ENCODE measurements around the gene RABGEF1. TPM values are rescaled to one million over a fixed set of nuclear protein-coding genes. Genes with fewer than 3 reads are reported as not detected.
"Not testable (repeated sequence)": the region's sequence is repeated elsewhere in the genome, so short reads cannot be mapped to it uniquely, and the experiment has no call there.

The RABGEF1 gene
- total RNA-seq, 4 donors from 2014 or later, result 44.6 to 53.2 (median 48.1) TPM

GRCh38 chr7:66815951-66816350 is 75.4 kb downstream of the RABGEF1 start:
- intact Hi-C loops (cut with DNase I; ENCODE audit: low total_unique reads), result no loop called here

DNA sequence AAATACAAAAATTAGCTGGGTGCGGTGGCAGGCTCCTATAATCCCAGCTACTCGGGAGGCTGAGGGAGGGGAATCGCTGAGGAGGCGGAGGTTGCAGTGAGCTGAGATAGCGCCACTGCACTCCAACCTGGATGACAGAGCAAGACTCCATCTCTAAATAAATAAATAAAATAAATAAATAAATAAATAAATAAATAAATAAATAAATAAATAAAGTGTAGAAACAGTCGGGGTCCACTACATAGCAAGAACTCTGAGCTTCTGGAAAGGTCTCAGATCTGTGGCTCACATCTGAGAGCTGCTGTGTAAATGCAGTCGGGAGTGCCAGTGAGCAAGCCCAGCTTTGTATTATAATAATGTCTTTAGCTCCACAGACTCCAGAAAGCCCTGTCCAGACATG is 76.1 kb downstream of the RABGEF1 start:
- peak in 1 of 2 donors; percentile 7 for DNase-seq (ENCODE audit: low spot score in 2 of 2)
- intact Hi-C loops (cut with DNase I; ENCODE audit: low total_unique reads); H3K4me3 ChIP-seq (ENCODE audit: low read depth, poor library complexity, severe bottlenecking): not testable (repeated sequence)
- WGBS, 2 donors, result 64 to 71% methylated on average over 7 of the region's 7 CpGs

More at GRCh38 chr7:66815951-66816350, 75.4 kb downstream of the RABGEF1 start:
- 83 to 86% methylated on average over 5 to 7 of the region's 7 CpGs for WGBS, 2 donors
- TF ChIP-seq, protein P1, sequence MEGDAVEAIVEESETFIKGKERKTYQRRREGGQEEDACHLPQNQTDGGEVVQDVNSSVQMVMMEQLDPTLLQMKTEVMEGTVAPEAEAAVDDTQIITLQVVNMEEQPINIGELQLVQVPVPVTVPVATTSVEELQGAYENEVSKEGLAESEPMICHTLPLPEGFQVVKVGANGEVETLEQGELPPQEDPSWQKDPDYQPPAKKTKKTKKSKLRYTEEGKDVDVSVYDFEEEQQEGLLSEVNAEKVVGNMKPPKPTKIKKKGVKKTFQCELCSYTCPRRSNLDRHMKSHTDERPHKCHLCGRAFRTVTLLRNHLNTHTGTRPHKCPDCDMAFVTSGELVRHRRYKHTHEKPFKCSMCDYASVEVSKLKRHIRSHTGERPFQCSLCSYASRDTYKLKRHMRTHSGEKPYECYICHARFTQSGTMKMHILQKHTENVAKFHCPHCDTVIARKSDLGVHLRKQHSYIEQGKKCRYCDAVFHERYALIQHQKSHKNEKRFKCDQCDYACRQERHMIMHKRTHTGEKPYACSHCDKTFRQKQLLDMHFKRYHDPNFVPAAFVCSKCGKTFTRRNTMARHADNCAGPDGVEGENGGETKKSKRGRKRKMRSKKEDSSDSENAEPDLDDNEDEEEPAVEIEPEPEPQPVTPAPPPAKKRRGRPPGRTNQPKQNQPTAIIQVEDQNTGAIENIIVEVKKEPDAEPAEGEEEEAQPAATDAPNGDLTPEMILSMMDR (IDR thresholded peaks at IDR 0.05), result no peak
- no peak for TF ChIP-seq POLR2A (IDR thresholded peaks at IDR 0.05)
- no peak overlapping the region for H3K4me3 ChIP-seq (ENCODE audit: low read depth, poor library complexity, severe bottlenecking)
- DNase-seq (ENCODE audit: low spot score in 2 of 2), result peak in 1 of 2 donors; percentile 74

DNA sequence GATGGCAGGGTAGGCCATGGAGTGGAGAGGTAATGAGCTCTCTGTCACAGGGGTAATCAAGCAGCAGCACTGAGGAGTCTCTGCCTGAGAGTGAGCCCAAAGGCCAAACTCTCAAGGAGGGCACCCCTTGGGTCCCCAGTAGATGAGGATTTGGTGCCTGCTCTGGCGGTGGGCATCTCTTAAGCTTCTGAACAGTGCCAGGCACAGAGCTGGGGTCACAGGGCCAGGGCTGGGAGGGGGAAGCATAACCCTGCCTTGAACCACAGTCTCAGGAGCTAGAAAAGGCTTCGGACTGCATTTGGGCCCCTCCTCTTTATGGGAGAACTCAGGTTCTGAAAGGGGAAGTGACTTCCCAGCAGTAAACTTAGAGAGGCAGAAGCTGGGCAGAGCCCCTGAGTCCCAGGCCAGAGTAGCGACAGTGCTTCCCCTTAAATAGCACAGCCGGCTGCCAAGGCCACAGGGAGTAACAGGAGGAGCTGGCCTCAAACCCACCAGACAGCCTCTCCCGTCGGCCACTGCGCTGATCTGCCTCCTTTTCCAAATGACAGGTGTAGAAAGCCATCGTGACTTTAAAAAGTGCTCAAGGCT is 76.8 kb downstream of the RABGEF1 start:
- H3K4me3 ChIP-seq (ENCODE audit: low read depth, poor library complexity, severe bottlenecking); intact Hi-C loops (cut with DNase I; ENCODE audit: low total_unique reads): not testable (repeated sequence)
- DNase-seq (ENCODE audit: low spot score in 2 of 2), result peak in 1 of 2 donors; percentile 79
- 59 to 66% methylated on average over 6 to 8 of the region's 8 CpGs for WGBS, 2 donors

DNA sequence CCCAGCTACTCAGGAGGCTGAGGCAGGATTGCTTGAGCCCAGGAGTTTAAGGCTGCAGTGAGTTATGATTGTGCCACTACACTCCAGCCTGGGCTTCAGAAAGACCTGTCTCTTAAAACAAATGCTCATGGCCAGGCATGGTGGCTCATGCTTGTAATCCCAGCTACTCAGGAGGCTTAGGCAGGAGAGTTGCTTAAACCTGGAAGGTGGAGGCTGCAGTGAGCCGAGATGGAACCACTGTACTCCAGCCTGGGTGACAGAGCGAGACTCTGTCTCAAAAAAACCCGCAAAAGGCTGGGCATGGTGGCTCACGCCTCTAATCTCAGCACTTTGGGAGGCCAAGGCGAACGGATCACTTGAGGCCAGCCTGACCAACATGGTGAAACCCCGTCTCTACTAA is 77.4 kb downstream of the RABGEF1 start:
- H3K4me3 ChIP-seq (ENCODE audit: low read depth, poor library complexity, severe bottlenecking); DNase-seq (ENCODE audit: low spot score in 2 of 2); intact Hi-C loops (cut with DNase I; ENCODE audit: low total_unique reads): not testable (repeated sequence)
- 71 to 82% methylated on average over 6 to 7 of the region's 7 CpGs for WGBS, 2 donors

GRCh38 chr7:66824041-66824440 is 83.5 kb downstream of the RABGEF1 start:
- no peak overlapping the region for H3K4me3 ChIP-seq (ENCODE audit: low read depth, poor library complexity, severe bottlenecking)
- no peak for DNase-seq (ENCODE audit: low spot score in 2 of 2)
- TF ChIP-seq, protein P1 (IDR thresholded peaks at IDR 0.05), result no peak
- TF ChIP-seq POLR2A (IDR thresholded peaks at IDR 0.05), result no peak
- intact Hi-C loops (cut with DNase I; ENCODE audit: low total_unique reads), result no loop called here
- 79 to 92% methylated on average over 7 of the region's 7 CpGs for WGBS, 2 donors

GRCh38 chr7:66825538-66825937 is 85.0 kb downstream of the RABGEF1 start:
- intact Hi-C loops (cut with DNase I; ENCODE audit: low total_unique reads); H3K4me3 ChIP-seq (ENCODE audit: low read depth, poor library complexity, severe bottlenecking); DNase-seq (ENCODE audit: low spot score in 2 of 2): not testable (repeated sequence)
- WGBS, 2 donors, result 52 to 59% methylated on average over 2 of the region's 2 CpGs

GRCh38 chr7:66826649-66827048 is 86.1 kb downstream of the RABGEF1 start:
- DNase-seq (ENCODE audit: low spot score in 2 of 2), result no peak
- no peak for TF ChIP-seq POLR2A (IDR thresholded peaks at IDR 0.05)
- TF ChIP-seq, protein P1 (IDR thresholded peaks at IDR 0.05), result no peak
- WGBS, 2 donors, result 92 to 93% methylated on average over 3 of the region's 3 CpGs
- intact Hi-C loops (cut with DNase I; ENCODE audit: low total_unique reads), result no loop called here
- H3K4me3 ChIP-seq (ENCODE audit: low read depth, poor library complexity, severe bottlenecking), result no peak overlapping the region

- 80 to 90% methylated on average over 6 of the region's 6 CpGs for WGBS, 2 donors
Observed at GRCh38 chr7:66830976-66831375, 90.4 kb downstream of the RABGEF1 start.

More at GRCh38 chr7:66830976-66831375, 90.4 kb downstream of the RABGEF1 start:
- intact Hi-C loops (cut with DNase I; ENCODE audit: low total_unique reads); H3K4me3 ChIP-seq (ENCODE audit: low read depth, poor library complexity, severe bottlenecking); DNase-seq (ENCODE audit: low spot score in 2 of 2): not testable (repeated sequence)

Data from lower leg skin (tissue), 4 donors.